GM19455 (cell line): ENCODE measurements around the gene LRP8.

Source experiments
- ATAC-seq: cut with Tn5 transposase; IDR thresholded peaks from one replicate; pipeline ENCODE4 v1.9.1; 2021; ENCODE audit not compliant: unreplicated experiment

Gene LRP8

DNA sequence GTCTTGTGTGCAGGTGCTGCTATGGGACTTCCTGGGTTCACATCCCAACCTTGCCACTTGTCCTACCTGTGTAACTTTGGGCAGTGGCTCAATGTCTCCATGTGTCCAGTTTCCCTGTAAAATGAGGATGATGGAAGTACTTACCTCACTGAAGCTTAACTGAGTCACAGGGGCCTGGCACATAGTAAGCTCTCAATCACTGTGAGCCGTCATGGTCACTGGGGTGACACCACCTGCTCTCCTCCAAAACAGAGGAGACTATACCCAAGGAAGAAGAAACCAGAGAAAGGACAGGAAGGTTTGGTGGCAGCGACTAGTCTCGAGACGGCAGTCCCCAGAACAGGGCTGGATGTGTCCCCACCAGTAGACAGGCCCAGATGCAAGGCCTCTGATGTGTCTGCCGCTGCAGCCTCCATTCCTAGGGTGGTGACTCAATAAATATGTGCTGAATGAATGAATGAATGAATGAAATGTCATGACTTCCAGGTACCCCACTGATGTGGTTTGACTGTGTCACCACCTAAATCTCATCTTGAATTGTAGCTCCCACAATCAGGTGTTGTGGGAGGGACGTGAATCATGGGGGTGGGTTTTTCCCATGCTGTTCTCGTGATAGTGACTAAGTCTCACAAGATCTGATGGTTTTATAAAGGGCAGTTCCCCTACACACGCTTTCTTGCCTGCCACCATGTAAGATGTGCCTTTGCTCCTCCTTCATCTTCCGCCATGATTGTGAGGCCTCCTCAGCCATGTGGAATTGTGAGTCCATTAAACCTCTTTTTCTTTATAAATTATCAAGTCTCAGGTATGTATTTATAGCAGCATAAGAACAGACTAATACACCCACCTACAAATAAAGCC is 13.0 kb upstream of the LRP8 start:
- no peak for ATAC-seq

DNA sequence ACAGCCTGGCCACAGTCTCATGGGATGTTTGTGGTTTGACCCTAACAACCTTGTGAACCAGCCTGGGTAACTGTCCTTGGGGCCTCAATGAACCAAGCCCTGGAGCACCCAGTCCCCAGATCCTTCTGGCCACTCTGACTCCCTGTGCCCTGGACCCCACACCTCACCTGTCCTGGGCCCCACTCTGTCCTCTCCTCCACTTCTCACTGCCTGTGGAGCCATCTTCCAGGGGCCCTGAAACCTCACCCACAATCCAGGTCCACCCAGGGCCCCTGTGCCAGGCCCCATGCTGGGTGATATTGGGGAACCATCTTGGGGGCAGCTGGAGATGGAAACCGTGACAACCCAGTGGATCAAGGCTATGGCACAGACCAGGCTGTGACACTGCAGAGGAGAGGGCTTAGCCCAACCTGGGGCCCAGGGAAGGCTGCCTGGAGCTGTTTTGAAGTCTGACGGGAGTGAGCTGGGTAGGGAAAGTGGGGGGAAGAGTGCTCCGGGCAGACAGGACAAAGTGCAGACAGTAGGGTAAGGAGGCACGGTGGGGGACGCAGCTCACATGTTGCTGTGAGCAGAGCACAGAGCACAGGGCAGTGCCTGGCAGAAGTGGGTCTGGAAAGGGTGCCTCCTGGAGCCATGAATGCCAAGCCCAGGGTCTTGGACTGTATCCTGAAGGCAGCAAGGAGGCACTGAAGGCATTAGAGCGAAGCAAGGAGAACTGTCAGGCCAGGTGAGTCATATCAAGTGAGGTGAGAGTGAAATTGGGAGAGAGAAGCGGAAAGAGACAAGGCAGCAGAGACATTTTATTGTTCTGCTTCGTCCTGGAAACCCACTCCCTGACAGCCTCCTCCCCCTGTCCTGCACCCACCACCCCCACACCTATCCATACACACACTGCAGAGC is 12.1 kb upstream of the LRP8 start:
- ATAC-seq: no peak

DNA sequence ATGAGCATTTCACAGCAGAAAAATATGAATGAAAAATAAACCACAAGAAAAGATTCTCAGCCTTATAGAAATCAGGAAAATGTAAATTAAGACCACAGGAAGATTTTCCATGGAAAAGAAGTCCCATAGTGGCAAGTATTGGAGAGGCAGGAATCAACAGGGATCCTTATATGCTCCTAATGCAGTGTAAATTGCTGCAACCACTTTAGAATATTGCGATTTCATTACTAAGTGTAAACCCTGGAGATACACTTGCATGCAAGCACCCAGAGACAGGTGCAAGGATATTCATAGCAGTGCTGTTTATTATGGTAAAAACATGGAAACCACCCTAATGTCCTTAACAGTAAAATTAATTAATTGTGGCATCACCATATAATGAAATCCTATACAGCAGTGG is 10.6 kb upstream of the LRP8 start:
- ATAC-seq: no peak

DNA sequence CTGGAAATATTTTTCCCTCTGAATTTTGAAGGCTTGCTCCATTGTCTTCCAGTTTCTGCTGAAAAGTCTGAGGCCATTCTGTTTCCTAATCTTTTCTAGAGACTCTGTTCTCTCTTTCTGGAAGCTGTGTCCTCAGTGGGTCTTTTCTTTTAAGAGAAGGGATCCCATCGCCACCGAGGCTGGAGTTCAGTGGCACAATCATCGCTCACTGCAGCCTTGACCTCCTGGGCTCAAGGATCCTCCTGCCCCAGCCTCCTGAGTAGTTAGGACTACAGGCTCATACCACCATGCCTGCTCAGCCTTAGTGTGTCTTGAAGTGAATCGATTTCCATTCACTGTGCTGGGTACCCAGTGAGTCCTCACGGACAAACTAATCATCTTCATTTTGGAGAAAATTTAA is 9.6 kb upstream of the LRP8 start:
- ATAC-seq: no peak

DNA sequence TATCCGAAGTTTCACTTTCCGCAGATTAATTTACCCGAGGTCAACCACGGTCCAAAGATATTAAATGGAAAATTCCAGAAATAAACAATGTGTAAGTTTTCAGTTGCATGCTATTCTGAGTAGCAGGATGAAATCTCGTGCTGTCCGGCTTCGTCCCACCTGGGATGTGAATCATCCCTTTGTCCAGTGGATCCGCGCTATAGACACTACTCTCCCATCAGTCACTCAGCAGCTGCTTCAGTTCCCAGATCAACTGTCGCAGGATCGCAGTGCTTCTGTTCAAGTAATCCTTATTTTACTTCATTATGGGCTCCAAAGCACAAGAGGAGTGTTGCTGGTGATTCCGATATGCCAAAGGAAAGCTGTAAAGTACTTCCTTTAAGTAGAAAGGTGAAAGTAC is 8.3 kb upstream of the LRP8 start:
- no peak for ATAC-seq

DNA sequence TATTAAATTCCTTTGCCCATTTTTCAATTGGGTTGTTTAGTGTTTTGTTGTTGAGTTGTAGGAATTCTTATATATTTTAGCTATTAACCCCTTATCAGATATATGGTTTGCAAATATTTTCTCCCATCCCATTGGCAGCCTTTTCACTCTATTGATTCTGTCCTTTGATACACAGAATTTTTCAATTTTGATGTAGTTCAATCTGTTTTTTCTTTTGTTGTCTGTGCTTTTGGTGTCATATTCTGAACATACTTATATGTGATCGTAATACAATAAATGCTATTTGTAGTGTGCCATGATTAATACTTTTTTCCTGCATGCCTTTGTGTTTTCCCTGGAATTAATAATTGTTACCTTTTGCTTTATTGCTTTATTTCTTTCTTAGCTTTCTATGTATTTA is 7.8 kb upstream of the LRP8 start:
- no peak for ATAC-seq

DNA sequence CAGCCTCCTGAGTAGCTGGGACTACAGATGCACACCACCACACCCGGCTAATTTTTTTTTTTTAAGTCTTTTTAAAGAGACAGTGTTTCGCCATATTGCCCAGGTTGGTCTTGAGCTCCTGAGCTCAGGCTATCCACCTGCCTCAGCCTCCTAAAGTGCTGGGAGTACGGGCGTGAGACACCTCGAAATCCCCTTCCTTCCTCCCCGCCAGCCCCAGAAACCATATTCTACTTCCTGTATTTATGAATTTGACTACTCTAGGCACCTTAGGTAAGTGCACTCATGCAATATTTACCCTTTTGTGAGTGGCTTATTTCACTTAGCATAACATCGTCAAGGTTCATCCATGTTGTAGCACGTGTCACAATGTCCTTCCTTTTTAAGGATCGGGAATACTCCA is 6.9 kb upstream of the LRP8 start:
- no peak for ATAC-seq

DNA sequence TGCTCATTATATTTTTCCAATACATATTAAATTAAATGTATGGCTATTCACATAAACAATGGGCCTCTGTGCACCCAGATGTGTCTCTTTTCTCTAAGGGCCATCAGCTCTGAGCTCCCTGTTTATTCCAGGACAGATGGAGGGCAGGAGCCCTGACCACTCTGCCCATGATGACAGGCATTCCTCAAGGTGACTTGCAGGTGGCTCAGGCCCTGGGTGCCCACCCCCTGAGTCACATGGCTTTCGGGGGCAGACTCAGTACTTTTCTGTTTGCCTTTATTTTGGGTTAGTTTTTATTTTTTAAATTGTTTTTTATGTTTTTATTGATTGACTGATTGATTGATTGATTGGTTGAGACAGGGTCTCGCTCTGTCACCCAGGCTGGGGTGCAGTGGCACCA is 6.4 kb upstream of the LRP8 start:
- ATAC-seq: no peak

DNA sequence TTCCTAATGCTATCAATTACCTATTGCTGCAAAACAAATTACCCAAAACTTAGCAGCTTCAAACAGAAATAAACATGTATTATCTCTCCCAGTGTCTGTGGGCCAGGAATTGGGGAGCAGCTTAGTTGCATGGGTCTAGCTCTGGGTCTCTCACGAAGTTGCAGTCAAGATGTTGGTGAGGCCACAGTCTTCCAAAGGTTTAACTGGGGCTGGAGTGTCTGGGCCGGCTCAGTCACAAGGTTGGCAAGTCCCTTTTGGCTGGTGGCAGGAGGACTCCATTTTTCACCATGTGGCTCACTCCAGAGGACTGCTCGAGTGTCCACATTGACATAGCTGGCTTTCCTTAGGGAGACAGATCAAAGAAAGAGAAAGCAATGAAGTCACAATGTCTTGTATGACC is 5.0 kb upstream of the LRP8 start:
- ATAC-seq: no peak

DNA sequence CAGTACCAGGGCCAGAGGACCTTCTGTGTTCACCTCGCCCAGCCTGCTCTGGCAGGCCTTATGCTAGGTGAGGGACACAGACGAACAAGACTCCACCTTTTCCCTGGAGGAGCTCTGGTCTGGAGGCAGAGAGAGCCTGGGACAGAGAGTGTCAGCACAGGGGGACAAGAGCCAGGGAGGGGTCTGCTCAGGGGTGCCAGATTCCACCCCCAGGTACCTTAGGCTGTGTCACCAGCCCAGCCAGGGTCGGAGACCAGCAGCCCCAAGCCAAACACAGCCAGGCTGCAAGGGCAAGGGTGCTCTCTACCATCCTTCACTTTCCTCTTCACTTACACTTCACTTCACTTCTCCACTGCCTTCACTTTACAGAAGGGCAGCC is 4.3 kb upstream of the LRP8 start:
- ATAC-seq: no peak

DNA sequence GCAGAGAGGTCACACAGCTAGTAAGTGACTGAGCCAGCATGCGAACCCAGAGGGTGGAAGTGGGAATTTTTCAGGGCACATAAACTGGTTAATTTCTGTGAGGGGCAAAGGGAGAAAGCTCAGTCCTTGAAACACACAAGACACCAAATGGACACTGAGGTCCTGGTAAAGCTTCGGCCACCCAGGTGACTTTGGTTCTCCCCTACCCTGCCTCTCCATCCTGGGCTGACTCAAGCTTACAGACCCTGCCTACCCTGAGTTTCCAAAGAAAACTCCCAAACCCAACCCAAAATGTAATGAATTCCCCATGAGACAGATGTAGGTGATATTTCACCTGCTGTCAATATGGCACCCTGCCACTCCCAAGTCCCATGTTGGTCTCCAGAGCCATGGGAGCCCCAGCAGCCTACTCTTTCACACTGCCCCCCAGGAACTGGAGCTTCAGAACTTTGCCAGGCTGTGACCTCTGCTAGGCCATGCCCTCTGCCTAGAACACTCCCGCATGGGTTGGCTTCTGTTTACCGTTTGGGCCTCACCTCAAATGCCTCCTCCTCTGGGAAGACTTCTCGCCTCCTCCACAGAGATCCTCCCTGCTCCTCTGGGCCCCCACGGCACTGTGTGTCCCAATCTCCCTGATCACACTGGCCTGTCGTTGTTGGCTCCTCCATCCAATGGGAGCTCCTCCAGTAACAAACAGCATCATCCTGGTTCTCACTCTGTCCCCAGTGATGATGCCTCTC is 3.7 kb upstream of the LRP8 start:
- ATAC-seq: no peak

DNA sequence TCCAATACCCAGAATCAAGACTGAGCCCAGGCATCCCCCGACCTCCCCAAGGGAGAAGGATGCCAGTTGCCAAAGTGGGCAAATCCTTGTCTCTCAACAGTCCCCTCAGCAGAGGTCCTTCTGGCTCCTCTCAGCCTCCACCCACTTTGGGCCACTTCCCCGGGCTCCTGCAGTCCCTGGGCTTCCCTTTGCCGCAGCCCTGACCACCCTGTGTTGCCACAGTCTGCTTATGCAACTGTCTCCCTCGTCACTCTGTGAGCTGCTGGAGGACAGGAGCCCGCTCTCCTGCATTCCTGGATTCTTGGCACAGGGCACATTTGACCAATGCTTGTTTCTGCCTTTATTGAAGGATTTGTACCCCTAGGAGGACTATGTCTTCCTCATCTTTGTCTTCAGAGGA is 2.9 kb upstream of the LRP8 start:
- ATAC-seq: no peak

DNA sequence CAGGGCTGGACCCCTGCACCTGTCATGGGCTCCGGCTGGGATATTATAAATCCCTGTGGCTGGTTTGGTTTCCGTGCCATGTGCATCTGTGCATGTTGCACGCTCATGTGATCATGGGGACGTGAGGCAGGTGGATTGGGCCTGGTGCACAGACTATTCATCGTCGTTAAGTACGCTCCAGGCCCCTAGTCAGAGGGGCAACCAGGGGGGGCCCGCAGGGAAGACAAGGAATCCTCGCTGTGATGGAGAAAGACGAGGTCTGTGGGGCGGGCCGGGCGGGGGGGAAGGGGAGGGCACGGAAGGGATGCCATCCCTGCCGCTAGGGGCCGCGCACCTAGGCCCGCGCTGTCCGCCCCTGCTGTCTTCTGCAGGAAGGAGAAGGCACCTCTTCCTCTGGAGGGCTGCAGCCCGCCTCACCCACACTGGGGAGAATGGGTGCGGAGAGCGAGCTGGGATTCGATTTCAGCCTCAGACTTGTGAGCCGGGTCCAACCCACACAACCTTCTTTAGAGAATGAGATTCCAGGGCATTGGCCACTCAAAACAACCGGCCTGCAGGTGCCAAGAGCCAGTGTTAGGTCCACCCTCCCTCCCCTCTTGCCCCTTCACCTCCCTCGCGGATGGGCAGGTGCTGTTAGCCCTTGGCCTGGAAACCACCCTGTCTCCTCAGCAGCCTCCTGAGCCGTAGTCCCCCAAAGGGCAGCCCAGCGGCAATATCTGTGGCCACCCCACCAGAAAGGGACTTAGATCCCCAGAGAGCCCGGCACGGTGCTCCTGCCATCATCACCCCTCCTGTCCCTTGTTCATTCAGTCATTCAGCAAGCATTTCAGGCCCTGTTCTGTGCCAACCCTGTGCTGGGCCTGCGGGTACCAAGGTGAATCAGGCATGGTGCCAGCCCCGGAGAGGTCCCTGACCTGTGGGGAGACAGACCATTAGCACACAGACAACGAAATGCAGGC is 950 bp upstream of the LRP8 start:
- no peak for ATAC-seq

DNA sequence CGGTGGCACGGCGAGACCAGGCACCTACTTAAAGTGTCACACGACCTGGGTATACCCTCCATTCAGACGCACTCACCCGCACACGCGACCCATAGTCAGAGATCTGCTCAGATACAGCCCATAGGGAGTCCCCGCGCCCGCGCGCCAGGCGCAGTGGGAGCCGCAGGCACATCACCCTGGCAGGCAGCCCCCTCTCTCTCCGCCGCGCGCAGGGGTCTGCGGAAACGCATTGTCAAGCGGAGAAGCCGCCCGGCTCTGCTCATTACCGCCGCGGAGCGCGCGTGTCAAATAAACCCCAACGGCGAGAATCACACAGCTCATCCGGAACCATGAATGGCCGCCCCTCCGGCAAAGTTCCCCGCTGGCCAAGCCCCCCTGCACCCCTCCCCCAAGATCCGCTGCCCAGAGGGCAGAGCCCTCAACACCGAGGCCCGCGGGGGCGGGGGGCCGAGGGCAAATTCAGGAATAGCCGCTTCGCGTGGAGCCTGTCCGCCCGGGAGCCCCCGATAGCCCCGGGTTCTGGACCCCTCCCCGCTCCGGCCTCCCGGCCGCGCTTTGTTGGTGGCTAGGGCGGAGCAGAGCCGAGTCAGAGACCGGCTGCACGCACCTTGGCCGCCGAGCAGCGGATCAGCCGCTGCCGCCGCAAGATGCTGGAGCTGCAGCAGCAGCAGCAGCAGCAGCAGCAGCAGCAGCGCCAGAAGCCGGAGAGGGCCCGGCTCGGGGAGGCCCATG is 522 bp downstream of the LRP8 start:
- ATAC-seq: peak; percentile 17

DNA sequence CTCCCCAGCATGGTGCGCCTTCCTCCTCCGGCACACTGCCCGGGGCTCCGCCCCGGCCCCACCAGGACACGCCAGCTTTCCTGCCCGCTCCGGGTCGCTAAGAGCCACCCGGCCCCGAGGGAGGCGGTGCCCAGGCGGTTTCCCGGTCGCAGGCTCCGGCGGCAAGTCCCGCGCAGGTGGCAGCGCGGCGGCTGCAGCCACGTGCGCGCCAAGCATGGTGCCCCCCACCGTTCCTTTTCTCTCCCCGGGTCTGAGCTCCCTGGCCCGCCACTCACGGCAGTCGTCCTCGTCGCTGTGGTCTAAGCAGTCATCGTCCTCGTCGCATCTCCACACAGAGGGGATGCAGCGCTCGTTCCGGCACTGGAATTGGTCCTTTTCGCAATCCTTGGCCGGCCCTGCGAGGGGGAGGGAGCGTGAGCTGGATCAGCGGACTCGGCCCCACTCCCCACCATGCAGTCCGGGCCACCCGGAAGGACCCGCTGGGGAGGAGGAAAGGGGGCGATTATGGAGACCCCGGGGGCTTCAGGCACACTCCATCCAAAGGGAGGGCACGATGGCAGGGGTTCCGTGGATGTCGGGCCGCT is 1.2 kb downstream of the LRP8 start:
- peak; percentile 30 for ATAC-seq

DNA sequence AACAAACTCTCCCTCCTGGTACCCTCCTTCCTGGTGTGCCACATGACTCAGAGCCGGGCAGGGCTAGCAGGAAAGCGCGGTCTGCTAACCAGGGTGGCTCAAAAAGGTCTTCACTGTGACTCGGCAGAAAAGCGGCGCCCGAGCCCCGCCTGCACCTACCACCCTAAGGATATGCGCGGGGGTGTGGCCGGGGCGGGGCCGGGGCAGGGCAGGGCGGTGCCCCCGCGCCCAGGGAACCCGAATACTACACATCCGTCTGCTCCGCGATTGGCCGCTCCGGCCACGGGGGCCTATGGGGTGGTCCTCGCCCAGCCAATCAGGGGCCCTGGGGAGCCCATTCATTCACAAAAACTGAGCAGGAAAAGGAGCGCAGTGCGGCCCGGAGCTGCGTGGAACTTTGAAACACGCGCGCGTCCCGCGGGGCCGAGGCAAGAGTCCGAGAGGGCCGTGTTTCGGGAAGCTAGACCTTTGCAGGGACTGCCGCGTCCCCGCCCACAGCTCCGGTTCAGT is 1.7 kb downstream of the LRP8 start:
- ATAC-seq: peak; percentile 74

DNA sequence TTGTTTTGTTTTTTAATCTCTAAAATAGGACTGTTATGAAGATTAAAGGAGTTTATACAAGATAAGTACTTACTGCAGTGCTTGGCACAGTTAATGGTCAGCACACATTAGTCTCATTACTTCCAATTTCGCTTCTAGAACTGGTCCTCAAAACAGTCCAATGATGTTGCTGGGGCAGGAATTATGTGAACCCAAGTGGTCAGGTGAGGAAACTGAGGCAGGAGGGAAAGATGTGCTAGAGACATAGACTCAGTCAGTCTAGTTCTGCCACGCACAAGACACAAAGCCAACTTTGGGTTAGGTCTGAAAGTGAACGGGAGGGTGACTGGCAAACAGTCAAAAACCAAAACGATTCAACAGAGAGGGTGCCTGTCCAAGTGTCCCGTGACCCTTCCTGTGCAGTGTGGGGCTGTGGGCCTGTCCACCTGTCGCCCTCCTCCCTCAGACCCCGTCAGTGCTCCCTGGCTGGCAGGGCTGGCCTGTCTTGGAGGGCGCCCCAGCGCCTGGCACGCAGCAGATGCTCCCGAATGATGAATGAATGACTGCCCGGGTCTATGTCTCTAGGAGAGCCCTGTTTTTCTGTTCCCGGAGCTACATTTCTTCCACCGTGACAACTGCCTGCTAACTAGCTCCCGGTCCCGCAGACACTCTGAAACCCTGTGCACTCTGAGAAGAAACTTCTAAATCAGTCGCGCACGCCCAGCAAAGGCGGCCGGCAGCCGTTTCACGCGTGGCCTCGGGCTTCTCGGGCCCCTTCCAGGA is 2.4 kb downstream of the LRP8 start:
- no peak for ATAC-seq

DNA sequence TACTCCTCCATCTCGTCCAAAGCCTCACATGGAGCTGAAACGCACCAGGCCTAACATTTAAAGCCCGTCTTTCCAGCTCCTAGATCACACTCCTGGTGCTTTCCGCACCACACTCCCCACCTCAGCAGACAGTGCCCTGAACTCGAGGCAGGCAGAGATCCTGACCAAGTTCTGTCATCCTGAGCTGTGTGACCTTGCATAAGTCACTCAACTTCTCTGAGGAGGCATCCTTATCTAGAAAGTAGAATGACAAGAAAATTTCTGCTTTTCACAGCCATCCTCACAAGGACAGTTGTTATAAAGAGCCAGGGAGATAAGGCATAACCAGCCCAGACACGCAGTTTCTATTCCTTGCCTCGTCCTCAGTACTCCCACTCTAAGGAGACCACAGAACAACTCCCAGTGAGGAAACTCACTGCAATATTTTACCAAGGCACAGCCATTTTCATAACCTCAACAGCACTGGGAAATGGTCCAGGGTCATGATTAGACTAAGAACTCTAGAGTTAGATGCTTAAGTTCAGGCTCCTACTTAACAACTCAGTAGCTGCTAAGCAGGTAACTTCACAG is 3.1 kb downstream of the LRP8 start:
- ATAC-seq: no peak
